ENCODE results near the gene MAPK14.
A peak's percentile ranks its signal among the peaks of the same experiment; 100 is the strongest.
"Not testable (repeated sequence)": the region's sequence is repeated elsewhere in the genome, so short reads cannot be mapped to it uniquely, and the experiment has no call there.

Gene MAPK14

GRCh38 chr6:36124881-36125280, 97.3 kb downstream of the MAPK14 start:
- DNase-seq: no peak

GRCh38 chr6:36125575-36125974, 98.0 kb downstream of the MAPK14 start:
- DNase-seq: no peak

GRCh38 chr6:36126121-36126520, 98.5 kb downstream of the MAPK14 start:
- no peak for DNase-seq

GRCh38 chr6:36126553-36127458, 99.2 kb downstream of the MAPK14 start:
- no peak for DNase-seq

- DNase-seq: no peak
Observed at GRCh38 chr6:36127462-36128016, 99.9 kb downstream of the MAPK14 start.

- DNase-seq: no peak
Observed at GRCh38 chr6:36128073-36128472, 100.5 kb downstream of the MAPK14 start.

- DNase-seq: no peak
Observed at GRCh38 chr6:36128793-36129192, 101.2 kb downstream of the MAPK14 start.

- DNase-seq: not testable (repeated sequence)
Observed at GRCh38 chr6:36129334-36129733, 101.7 kb downstream of the MAPK14 start.

GRCh38 chr6:36129941-36130666, 102.5 kb downstream of the MAPK14 start, which contains the start of gene MAPK13:
Gene MAPK13 (plus strand): TSS chr6:36130513. CDS start chr6:36130583, 70 bp downstream.
- DNase-seq: peak; percentile 10

GRCh38 chr6:36130667-36131510, 103.3 kb downstream of the MAPK14 start:
- DNase-seq: peak; percentile 69

- DNase-seq: peak; percentile 42
Observed at GRCh38 chr6:36131511-36132245, 104.1 kb downstream of the MAPK14 start.

GRCh38 chr6:36132246-36132895, 104.8 kb downstream of the MAPK14 start:
- DNase-seq: no peak

GRCh38 chr6:36133148-36133547, 105.5 kb downstream of the MAPK14 start:
- DNase-seq: no peak

GRCh38 chr6:36133912-36134311, 106.3 kb downstream of the MAPK14 start:
- no peak for DNase-seq

- no peak for DNase-seq
Observed at GRCh38 chr6:36135053-36135731, 107.6 kb downstream of the MAPK14 start.

- DNase-seq: no peak
Observed at GRCh38 chr6:36136034-36136433, 108.4 kb downstream of the MAPK14 start.

- no peak for DNase-seq
Observed at GRCh38 chr6:36136551-36136950, 108.9 kb downstream of the MAPK14 start.

GRCh38 chr6:36138667-36139066, 111.1 kb downstream of the MAPK14 start:
- no peak for DNase-seq

- no peak for DNase-seq
Observed at GRCh38 chr6:36139431-36139830, 111.8 kb downstream of the MAPK14 start.

- DNase-seq: no peak
Observed at GRCh38 chr6:36139991-36140710, 112.5 kb downstream of the MAPK14 start.
